GM06990 (cell line): ENCODE data around the gene ARPP19.

Experiments used
- DNase-seq: peaks from one replicate; pipeline ENCODE4 v3.0.0-alpha.2; 2011; ENCODE audit not compliant: insufficient read length; ENCODE audit errors: extremely low read depth
- H3K27me3 ChIP-seq: replicated peaks from 2 replicates; pipeline ENCODE4 v1.6.0; 2011; ENCODE audit warnings: low read length; ENCODE audit not compliant: control insufficient read depth, insufficient read depth
- H3K36me3 ChIP-seq: 2 replicates; pipeline ENCODE4 v1.5.1; 2011; ENCODE audit warnings: low read length; ENCODE audit not compliant: control insufficient read depth, insufficient read depth
- H3K4me3 ChIP-seq: replicated peaks from 2 replicates; pipeline ENCODE4 v1.5.1; 2011; ENCODE audit warnings: low read depth, mild to moderate bottlenecking, control low read depth, low read length
- TF ChIP-seq, protein P1 (sequence below): IDR thresholded peaks from 2 replicates; pipeline ENCODE4 v1.5.1; 2011; ENCODE audit warnings: low read length, control low read depth, mild to moderate bottlenecking, inconsistent platforms; ENCODE audit not compliant: insufficient read depth, poor library complexity, severe bottlenecking

Gene ARPP19

DNA sequence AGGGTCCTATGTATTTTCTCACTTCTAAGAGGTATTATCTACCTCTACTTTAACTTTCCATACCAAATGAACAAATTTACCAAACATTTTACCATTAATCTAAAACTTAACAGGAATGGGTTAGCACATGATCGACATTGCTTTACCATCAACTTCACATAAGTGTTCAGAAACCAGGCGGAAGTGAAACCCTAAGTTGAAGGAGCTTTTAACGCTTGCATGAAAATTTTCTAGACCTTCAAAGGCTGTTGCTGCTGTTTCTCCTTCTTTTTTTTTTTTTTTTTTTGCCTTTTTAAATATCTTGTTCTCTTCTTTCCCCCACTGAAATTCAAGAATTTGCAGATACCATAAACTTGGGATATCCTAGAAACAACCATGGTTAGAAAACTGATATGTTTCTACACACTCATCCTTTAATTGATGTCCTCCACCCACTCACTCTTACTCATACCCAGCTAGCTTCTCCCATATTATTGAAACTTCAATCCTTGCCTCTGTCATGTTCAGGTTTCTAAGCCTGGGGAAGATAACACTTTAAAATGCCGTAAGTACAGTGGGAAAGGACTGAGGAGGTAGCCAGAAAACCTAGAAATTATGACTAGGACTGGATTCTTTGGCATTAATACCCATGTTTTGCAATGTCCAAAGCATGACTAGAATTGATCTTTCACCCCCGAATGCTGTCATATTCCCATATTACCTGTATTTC lies 64.9 kb downstream of the ARPP19 start:
- TF ChIP-seq, protein P1, sequence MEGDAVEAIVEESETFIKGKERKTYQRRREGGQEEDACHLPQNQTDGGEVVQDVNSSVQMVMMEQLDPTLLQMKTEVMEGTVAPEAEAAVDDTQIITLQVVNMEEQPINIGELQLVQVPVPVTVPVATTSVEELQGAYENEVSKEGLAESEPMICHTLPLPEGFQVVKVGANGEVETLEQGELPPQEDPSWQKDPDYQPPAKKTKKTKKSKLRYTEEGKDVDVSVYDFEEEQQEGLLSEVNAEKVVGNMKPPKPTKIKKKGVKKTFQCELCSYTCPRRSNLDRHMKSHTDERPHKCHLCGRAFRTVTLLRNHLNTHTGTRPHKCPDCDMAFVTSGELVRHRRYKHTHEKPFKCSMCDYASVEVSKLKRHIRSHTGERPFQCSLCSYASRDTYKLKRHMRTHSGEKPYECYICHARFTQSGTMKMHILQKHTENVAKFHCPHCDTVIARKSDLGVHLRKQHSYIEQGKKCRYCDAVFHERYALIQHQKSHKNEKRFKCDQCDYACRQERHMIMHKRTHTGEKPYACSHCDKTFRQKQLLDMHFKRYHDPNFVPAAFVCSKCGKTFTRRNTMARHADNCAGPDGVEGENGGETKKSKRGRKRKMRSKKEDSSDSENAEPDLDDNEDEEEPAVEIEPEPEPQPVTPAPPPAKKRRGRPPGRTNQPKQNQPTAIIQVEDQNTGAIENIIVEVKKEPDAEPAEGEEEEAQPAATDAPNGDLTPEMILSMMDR, result no peak
- Histone ChIP-seq H3K4me3 (no peak overlapping the region), H3K27me3 (no peaks in the 10 kb centered on the region), H3K36me3 (no peaks in the 10 kb centered on the region)
- DNase-seq, result peak; percentile 53

DNA sequence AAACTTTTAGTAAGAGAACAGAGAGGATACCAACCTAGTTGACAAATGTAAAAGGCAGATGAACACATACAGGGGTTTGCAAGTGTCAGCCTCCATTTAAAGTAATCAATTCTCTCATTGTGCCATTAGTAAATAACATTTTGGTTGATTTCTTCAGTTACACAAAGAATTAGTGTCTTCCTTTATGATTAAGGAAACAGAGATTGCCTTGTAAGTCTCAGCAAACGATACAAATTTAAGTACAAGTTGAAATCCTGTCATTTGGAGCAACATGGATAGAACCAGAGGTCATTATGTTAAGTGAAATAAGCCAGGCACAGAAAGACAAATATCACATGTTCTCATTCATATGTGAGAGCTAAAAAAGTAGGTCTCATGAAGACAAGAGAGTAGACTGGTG lies 66.2 kb downstream of the ARPP19 start:
- TF ChIP-seq, protein P1, result no peak
- DNase-seq, result no peak

DNA sequence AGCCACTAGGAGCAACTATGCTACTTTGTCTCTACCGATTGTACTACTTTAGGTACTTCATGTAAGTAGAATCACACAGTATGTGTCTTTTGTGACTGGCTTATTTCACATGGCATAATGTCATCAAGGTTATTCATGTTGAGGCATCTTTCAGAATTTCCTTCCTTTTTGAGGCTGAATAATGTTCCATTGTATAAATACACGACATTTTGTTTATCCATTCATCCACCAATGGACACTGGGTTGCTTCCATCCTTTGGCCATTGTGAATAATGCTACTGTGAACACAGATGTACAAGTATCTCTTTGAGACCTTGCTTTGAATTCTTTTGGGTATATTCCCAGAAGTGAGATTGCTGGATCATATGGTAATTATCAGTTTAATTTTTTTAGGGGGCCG lies 69.3 kb downstream of the ARPP19 start:
- TF ChIP-seq, protein P1, result no peak
- Histone ChIP-seq H3K36me3 (no peaks in the 10 kb centered on the region), H3K27me3 (no peaks in the 10 kb centered on the region), H3K4me3 (no peak overlapping the region)
- no peak for DNase-seq

More for the DNA sequence above, 66.2 kb downstream of the ARPP19 start:
- H3K36me3 ChIP-seq, result no peaks in the 10 kb centered on the region
- no peaks in the 10 kb centered on the region for H3K27me3 ChIP-seq
- H3K4me3 ChIP-seq, result no peak overlapping the region

DNA sequence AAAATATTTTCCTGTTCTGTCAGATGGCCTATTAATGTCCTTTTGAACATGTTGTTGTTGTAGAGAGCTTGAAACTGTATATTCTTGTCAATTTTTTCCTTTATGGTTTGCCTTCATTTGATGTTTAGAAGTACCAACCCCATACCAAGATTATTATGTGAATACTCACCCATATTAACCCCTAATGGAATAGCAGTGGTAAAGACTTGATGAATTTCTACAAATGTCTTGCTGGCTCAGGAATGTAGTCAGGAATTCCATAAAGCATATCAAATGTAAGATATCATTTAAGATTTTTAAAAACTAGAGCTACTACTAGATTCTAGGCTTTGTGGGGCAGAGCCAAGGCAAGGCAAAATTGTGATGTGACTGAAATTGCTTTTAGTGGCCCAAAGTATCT lies 70.1 kb downstream of the ARPP19 start:
- Histone ChIP-seq H3K36me3 (no peaks in the 10 kb centered on the region), H3K4me3 (no peak overlapping the region), H3K27me3 (no peaks in the 10 kb centered on the region)
- TF ChIP-seq, protein P1, result no peak
- DNase-seq, result no peak
